ENCODE data around the gene FCRL4. TPM values are rescaled to one million over a fixed set of nuclear protein-coding genes. Genes with fewer than 3 reads are reported as not detected.
A peak's percentile ranks its signal among the peaks of the same experiment; 100 is the strongest.

The FCRL4 gene
- polyA plus RNA-seq = not detected

GRCh38 chr1:157597959-157598667, at the start of gene FCRL4:
FCRL4 (minus strand) TSS chr1:157598085; CDS start chr1:157597944, 141 bp downstream.
- Mint-ChIP-seq H3K4me3 (no peak within 1 kb of the TSS), H3K4me1 (peaks cover 11 to 20% of the 10 kb centered on the region in 2 donors), H3K27ac (peak within 1 kb of the TSS in 1 of 6 donors; percentile 16), H3K36me3 (no peaks in the 10 kb centered on the region), H3K27me3 (ENCODE audit: low read depth in 3 of 3) (peaks cover 0 to 3% (median 2%) of the 10 kb centered on the region in 3 donors), H3K9me3 (no peaks in the 10 kb centered on the region)
- DNase-seq = no peak

GRCh38 chr1:157646144-157646543, 48.3 kb upstream of the FCRL4 start:
- no peaks in the 10 kb centered on the region for H3K4me1 Mint-ChIP-seq

DNA sequence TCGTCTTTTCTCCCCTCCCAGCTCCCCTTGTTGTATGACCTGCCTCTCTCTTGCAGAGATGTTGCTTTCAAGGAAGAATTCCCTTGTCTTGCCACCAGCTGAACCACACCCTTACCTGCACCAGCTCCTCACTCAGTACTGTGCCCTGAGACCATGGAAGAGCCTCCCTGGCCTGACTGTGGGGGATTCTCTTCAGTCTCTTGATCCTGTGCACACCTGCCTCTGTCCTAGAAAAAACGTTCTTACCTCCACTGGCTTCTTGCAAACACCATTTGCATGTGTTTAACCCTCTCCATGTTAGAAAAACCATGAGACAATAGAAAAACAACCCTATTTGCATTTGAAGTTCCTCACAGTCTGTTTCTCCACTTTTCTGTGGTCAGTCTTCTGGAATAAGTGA, 43.3 kb upstream of the FCRL4 start:
- Mint-ChIP-seq H3K27me3 (ENCODE audit: low read depth in 3 of 3) (peaks cover 0 to 4% (median 3%) of the 10 kb centered on the region in 3 donors), H3K9me3 (no peaks in the 10 kb centered on the region), H3K4me1 (no peaks in the 10 kb centered on the region), H3K36me3 (no peaks in the 10 kb centered on the region), H3K27ac (no peak overlapping the region), H3K4me3 (no peak overlapping the region)
- no peak for DNase-seq

More at GRCh38 chr1:157646144-157646543, 48.3 kb upstream of the FCRL4 start:
- Mint-ChIP-seq H3K36me3 (no peaks in the 10 kb centered on the region), H3K4me3 (no peak overlapping the region), H3K9me3 (no peaks in the 10 kb centered on the region), H3K27me3 (ENCODE audit: low read depth in 3 of 3) (peaks cover 0 to 4% (median 0%) of the 10 kb centered on the region in 3 donors), H3K27ac (no peak overlapping the region)
- DNase-seq = no peak

- Mint-ChIP-seq H3K9me3 (no peaks in the 10 kb centered on the region), H3K27me3 (ENCODE audit: low read depth in 3 of 3) (peaks cover 0 to 4% (median 3%) of the 10 kb centered on the region in 3 donors), H3K36me3 (no peaks in the 10 kb centered on the region), H3K4me3 (no peak overlapping the region), H3K4me1 (no peaks in the 10 kb centered on the region), H3K27ac (no peak overlapping the region)
- no peak for DNase-seq
Measured at GRCh38 chr1:157639800-157640199, 41.9 kb upstream of the FCRL4 start.

- DNase-seq = peak; percentile 46 to 58 (median 49)
- peaks cover 10 to 29% of the 10 kb centered on the region in 2 donors for H3K4me1 Mint-ChIP-seq
- peaks cover 0 to 1% (median 0%) of the 10 kb centered on the region in 6 donors for H3K9me3 Mint-ChIP-seq
- H3K36me3 Mint-ChIP-seq = peaks cover 3 to 6% (median 4%) of the 10 kb centered on the region in 3 donors
- peak overlapping the region in 2 of 5 donors; percentile 22 to 44 for H3K4me3 Mint-ChIP-seq
- H3K27ac Mint-ChIP-seq = peak overlapping the region in 1 of 6 donors; percentile 14
- peaks cover 3 to 7% (median 4%) of the 10 kb centered on the region in 3 donors for H3K27me3 Mint-ChIP-seq (ENCODE audit: low read depth in 3 of 3)
Measured at GRCh38 chr1:157628773-157629172, 30.9 kb upstream of the FCRL4 start.

DNA sequence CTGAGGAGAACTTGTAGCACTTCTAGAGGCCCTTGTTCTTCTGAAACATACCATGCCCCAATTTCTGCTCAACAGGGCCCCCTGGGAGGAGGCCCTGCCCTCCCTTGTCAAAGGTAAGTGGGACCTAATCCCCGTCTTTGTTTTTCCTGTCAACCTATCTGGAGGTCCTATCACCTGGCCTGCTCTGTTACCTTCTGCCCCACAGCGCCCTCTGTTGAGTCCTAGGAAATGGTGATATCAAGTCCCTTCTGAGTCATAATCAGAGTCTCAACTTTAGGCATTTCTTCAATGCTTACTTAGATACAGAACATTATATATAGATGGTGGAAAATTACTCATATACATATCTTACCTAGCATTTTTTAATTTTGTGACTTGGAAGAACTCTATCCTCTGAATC, 28.2 kb upstream of the FCRL4 start:
- H3K4me1 Mint-ChIP-seq = peaks cover 10 to 29% of the 10 kb centered on the region in 2 donors
- H3K27ac Mint-ChIP-seq = no peak overlapping the region

GRCh38 chr1:157624471-157624870, 26.6 kb upstream of the FCRL4 start:
- no peak for DNase-seq
- Mint-ChIP-seq H3K27ac (no peak overlapping the region), H3K36me3 (peaks cover 0 to 6% (median 0%) of the 10 kb centered on the region in 3 donors), H3K9me3 (no peaks in the 10 kb centered on the region), H3K4me3 (no peak overlapping the region), H3K27me3 (ENCODE audit: low read depth in 3 of 3) (peaks cover 3 to 8% (median 3%) of the 10 kb centered on the region in 3 donors), H3K4me1 (peaks cover 10 to 24% of the 10 kb centered on the region in 2 donors)

More for the DNA sequence above, 28.2 kb upstream of the FCRL4 start:
- Mint-ChIP-seq H3K9me3 (no peaks in the 10 kb centered on the region), H3K36me3 (peaks cover 0 to 6% (median 0%) of the 10 kb centered on the region in 3 donors), H3K27me3 (ENCODE audit: low read depth in 3 of 3) (peaks cover 3 to 9% (median 8%) of the 10 kb centered on the region in 3 donors), H3K4me3 (no peak overlapping the region)
- peak in 2 of 3 donors; percentile 4 to 9 for DNase-seq

- no peak for DNase-seq
- Mint-ChIP-seq H3K4me3 (no peak overlapping the region), H3K27me3 (ENCODE audit: low read depth in 3 of 3) (peaks cover 2 to 8% (median 7%) of the 10 kb centered on the region in 3 donors), H3K4me1 (peaks cover 0 to 7% of the 10 kb centered on the region in 2 donors), H3K9me3 (no peaks in the 10 kb centered on the region), H3K36me3 (peaks cover 0 to 6% (median 0%) of the 10 kb centered on the region in 3 donors), H3K27ac (no peak overlapping the region)
Measured at GRCh38 chr1:157622471-157622870, 24.6 kb upstream of the FCRL4 start.

DNA sequence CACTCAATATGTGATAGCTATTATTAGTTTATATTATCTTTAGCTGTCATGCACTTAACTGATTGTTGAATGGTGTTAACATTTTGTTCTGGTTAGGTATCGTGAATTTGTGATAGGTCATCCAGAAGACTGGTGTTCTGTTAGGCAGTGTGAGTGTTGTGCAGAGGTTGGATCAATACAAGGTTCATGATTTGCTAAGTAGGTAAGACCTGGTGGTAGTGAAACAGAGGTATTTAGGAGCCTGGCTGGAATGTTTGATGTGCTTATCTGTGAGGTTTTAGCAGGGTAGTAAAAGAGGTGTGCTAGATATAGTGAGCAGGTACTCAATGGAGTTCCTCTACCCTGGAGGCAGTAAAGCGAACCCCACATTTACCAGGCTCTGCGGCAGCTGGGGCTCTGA, 20.3 kb upstream of the FCRL4 start:
- H3K36me3 Mint-ChIP-seq = no peaks in the 10 kb centered on the region
- H3K4me1 Mint-ChIP-seq = no peaks in the 10 kb centered on the region
- peaks cover 2 to 8% (median 6%) of the 10 kb centered on the region in 3 donors for H3K27me3 Mint-ChIP-seq (ENCODE audit: low read depth in 3 of 3)
- no peak overlapping the region for H3K27ac Mint-ChIP-seq
- no peaks in the 10 kb centered on the region for H3K9me3 Mint-ChIP-seq
- H3K4me3 Mint-ChIP-seq = no peak overlapping the region
- no peak for DNase-seq

- Mint-ChIP-seq H3K9me3 (no peaks in the 10 kb centered on the region), H3K4me1 (peaks cover 9 to 18% of the 10 kb centered on the region in 2 donors), H3K4me3 (no peak overlapping the region), H3K27me3 (ENCODE audit: low read depth in 3 of 3) (peaks cover 0 to 11% (median 5%) of the 10 kb centered on the region in 3 donors), H3K27ac (no peak overlapping the region), H3K36me3 (no peaks in the 10 kb centered on the region)
- DNase-seq = no peak
Measured at GRCh38 chr1:157600236-157600635, 2.4 kb upstream of the FCRL4 start.

GRCh38 chr1:157596384-157596783, 1.5 kb downstream of the FCRL4 start:
- peaks cover 11 to 20% of the 10 kb centered on the region in 2 donors for H3K4me1 Mint-ChIP-seq
- H3K27ac Mint-ChIP-seq = no peak overlapping the region
- H3K27me3 Mint-ChIP-seq (ENCODE audit: low read depth in 3 of 3) = peaks cover 0 to 8% (median 0%) of the 10 kb centered on the region in 3 donors
- peaks cover 0 to 3% (median 0%) of the 10 kb centered on the region in 6 donors for H3K9me3 Mint-ChIP-seq
- no peak for DNase-seq
- H3K36me3 Mint-ChIP-seq = no peaks in the 10 kb centered on the region
- no peak overlapping the region for H3K4me3 Mint-ChIP-seq

DNA sequence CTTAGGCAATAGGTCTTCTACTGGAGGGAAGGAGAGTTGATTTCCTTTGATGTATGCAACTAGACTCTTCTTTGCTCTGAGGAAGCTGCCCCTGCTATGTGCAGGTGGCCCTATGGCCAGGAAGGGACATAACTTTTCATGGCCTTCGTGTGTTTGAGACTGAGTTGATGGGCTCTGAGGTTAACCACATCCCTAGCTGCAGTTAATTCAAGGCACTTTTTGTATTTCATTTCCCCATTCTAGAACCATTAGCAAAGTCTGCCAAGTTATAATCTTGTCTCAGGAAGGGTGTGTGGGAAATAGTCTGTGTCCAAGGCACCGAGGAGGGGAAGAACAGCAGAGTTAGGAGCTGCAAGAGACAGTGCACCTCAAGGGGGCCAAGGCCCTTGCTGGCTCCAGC, 2.5 kb downstream of the FCRL4 start:
- Mint-ChIP-seq H3K27ac (no peak overlapping the region), H3K27me3 (ENCODE audit: low read depth in 3 of 3) (peaks cover 0 to 8% (median 0%) of the 10 kb centered on the region in 3 donors)

DNA sequence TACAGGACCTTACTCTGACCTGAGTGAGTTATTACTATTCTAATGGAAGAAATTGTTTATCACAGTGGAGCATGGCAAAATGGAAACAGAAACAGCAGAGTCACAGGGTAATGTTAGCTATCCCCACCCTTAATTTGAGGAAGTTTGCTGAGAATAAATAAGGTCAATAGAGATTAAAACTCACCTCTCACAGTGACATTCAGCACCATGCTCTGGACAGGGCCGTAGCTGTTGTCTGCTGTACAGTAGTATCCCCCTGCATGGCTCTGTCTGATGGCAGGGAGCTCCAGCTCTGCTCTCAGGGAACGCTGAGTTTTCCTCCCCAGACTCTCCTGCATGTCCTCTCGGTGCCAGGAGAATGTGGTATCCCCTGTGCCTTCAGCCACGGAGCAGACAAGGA, 11.9 kb downstream of the FCRL4 start:
- no peaks in the 10 kb centered on the region for H3K9me3 Mint-ChIP-seq
- H3K27ac Mint-ChIP-seq = no peak overlapping the region
- no peak for DNase-seq
- H3K27me3 Mint-ChIP-seq (ENCODE audit: low read depth in 3 of 3) = peaks cover 2 to 8% (median 5%) of the 10 kb centered on the region in 3 donors
- H3K36me3 Mint-ChIP-seq = no peaks in the 10 kb centered on the region
- H3K4me3 Mint-ChIP-seq = no peak overlapping the region
- H3K4me1 Mint-ChIP-seq = peaks cover 1 to 6% of the 10 kb centered on the region in 2 donors

More for the DNA sequence above, 2.5 kb downstream of the FCRL4 start:
- Mint-ChIP-seq H3K4me3 (peak overlapping the region in 2 of 5 donors; percentile 8 to 24), H3K4me1 (peaks cover 11 to 20% of the 10 kb centered on the region in 2 donors), H3K36me3 (no peaks in the 10 kb centered on the region), H3K9me3 (peaks cover 0 to 3% (median 0%) of the 10 kb centered on the region in 6 donors)
- peak in 2 of 3 donors; percentile 5 to 15 for DNase-seq

DNA sequence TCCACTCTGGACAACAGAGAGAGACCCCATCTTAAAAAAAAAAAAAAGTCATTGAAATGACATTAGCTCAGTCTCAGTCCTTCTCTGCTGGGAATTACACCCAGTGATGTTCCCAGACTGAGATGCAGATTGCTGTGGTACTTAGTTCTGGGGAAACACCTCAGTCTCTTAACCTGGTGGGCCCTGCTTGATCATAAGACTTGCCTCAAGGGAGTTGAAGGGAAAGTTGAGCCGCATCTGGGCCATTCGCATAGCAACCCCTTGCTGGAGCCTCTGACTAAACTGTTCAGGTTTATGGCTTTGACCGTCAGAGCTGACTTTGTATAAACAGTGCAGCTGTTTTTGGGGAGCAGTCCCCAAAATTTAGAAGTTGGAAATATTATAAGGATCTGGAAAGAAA, 13.4 kb downstream of the FCRL4 start:
- H3K4me1 Mint-ChIP-seq = peaks cover 1 to 14% of the 10 kb centered on the region in 2 donors
- H3K27me3 Mint-ChIP-seq (ENCODE audit: low read depth in 3 of 3) = peaks cover 2 to 5% (median 4%) of the 10 kb centered on the region in 3 donors
- no peak for DNase-seq
- H3K4me3 Mint-ChIP-seq = no peak overlapping the region
- no peaks in the 10 kb centered on the region for H3K9me3 Mint-ChIP-seq
- H3K27ac Mint-ChIP-seq = no peak overlapping the region
- H3K36me3 Mint-ChIP-seq = no peaks in the 10 kb centered on the region
